K562 (cell line): ENCODE measurements around the gene CLDN11. TPM values are rescaled to one million over a fixed set of nuclear protein-coding genes. Genes with fewer than 3 reads are reported as not detected.

Source experiments
- ATAC-seq: fragments of 200-7000 bp; cut with Tn5 transposase; 3 replicates; pipeline ENCODE4 v1.9.1; 2020; ENCODE audit warnings: moderate library complexity
- BruUV-seq: library from RNA; stranded (reverse); fragments of 400-500 nt; replicated peaks from 2 replicates; lab custom pipeline; 2021; lab: Mats Ljungman, UMichigan
- CTCF ChIA-PET: fragments of 300-600 bp; formaldehyde crosslinking; extraction: SDS; loops from one replicate; lab custom pipeline; 2021; ENCODE audit warnings: low intra/inter-chr PET ratio; lab: Yijun Ruan, JAX
- POLR2A ChIA-PET: fragments of 300-600, 350-650 bp; sonication (Branson Sonifier 250); formaldehyde crosslinking; extraction: SDS; loops from one replicate; lab custom pipeline; 2021; ENCODE audit warnings: antibody characterized with exemption, inconsistent platforms; lab: Yijun Ruan, JAX
- DNase-seq, 4 experiments: peaks; one replicate each; pipeline versions ENCODE4 v3.0.0 to v3.0.0-alpha.2; 2011 to 2018; ENCODE audit warnings: low spot score in 3 of 4, mixed read lengths in 3 of 4; ENCODE audit errors: extremely low read depth in 1 of 4
- FAIRE-seq: peaks from 2 replicates; lab custom pipeline; 2011; peaks lifted over from hg19 to GRCh38; lab: Jason Lieb, UNC
- H2AFZ ChIP-seq: 2 replicates; pipeline ENCODE4 v1.6.0; 2011; ENCODE audit warnings: low read depth, low read length, control low read depth, inconsistent platforms
- H3K27ac ChIP-seq: fragments of 200-600 bp; 3 replicates; pipeline ENCODE4 v1.8.0; 2011; ENCODE audit warnings: low read depth, mild to moderate bottlenecking, control low read depth, inconsistent platforms, low read length, moderate library complexity, mixed read lengths; ENCODE audit errors: extremely low read depth
- H3K27me3 ChIP-seq, 2 experiments: fragments of 300-600 bp in 1 of 2; 2 replicates in 1 of 2; 3 replicates in 1 of 2; pipeline versions ENCODE4 v1.6.0 to v1.8.0; 2011; ENCODE audit warnings: inconsistent platforms in 2 of 2, low read length in 2 of 2, mild to moderate bottlenecking in 1 of 2, mixed read lengths in 1 of 2, moderate library complexity in 1 of 2; ENCODE audit not compliant: control insufficient read depth in 2 of 2, insufficient read depth in 2 of 2
- H3K36me3 ChIP-seq: fragments of 300-600 bp; 3 replicates; pipeline ENCODE4 v1.8.0; 2011; ENCODE audit warnings: mild to moderate bottlenecking, low read length, inconsistent platforms; ENCODE audit not compliant: control insufficient read depth, insufficient read depth
- H3K4me1 ChIP-seq, 2 experiments: fragments of 200-600 bp in 1 of 2; replicated peaks in 1 of 2; 2 replicates in 1 of 2; 3 replicates in 1 of 2; pipeline versions ENCODE4 v1.5.1 to v1.8.0; 2011; ENCODE audit warnings: inconsistent platforms in 2 of 2, low read length in 2 of 2, mild to moderate bottlenecking in 1 of 2, mixed read lengths in 1 of 2, moderate library complexity in 1 of 2; ENCODE audit not compliant: control insufficient read depth in 2 of 2, insufficient read depth in 2 of 2
- H3K4me2 ChIP-seq: 2 replicates; pipeline ENCODE4 v1.6.1; 2011; ENCODE audit warnings: low read length, control low read depth, inconsistent platforms, mixed read lengths; ENCODE audit not compliant: insufficient read depth
- H3K4me3 ChIP-seq: fragments of 200-600 bp; sonication (generic), shearing (Covaris generic); 2 replicates; pipeline ENCODE4 v1.5.1; 2016; ENCODE audit warnings: control low read depth, inconsistent platforms
- H3K79me2 ChIP-seq: fragments of 200-600 bp; 3 replicates; pipeline ENCODE4 v1.8.0; 2011; ENCODE audit warnings: low read length, inconsistent platforms; ENCODE audit not compliant: control insufficient read depth, insufficient read depth
- H3K9ac ChIP-seq, 2 experiments: 2 replicates each; pipeline versions ENCODE4 v1.6.0 to v1.6.1; 2011; ENCODE audit warnings: low read depth in 2 of 2, low read length in 2 of 2, control low read depth in 1 of 2, inconsistent platforms in 1 of 2, mild to moderate bottlenecking in 1 of 2, mixed read lengths in 1 of 2; ENCODE audit not compliant: insufficient read depth in 1 of 2
- H3K9me1 ChIP-seq: one replicate; pipeline ENCODE4 v1.6.0; 2011; ENCODE audit warnings: inconsistent platforms, mild to moderate bottlenecking, low read length, moderate library complexity; ENCODE audit not compliant: control insufficient read depth, insufficient read depth
- H3K9me3 ChIP-seq: replicated peaks from 2 replicates; pipeline ENCODE4 v1.5.1; 2011; ENCODE audit warnings: low read depth, low read length, inconsistent platforms; ENCODE audit not compliant: control insufficient read depth, insufficient read depth
- H4K20me1 ChIP-seq: replicated peaks from 2 replicates; pipeline ENCODE4 v1.6.1; 2011; ENCODE audit warnings: low read length, inconsistent platforms, mixed read lengths; ENCODE audit not compliant: control insufficient read depth, insufficient read depth
- BMI1 ChIP-seq: fragments of 150-350 bp; IDR thresholded peaks from 2 replicates; pipeline ENCODE4 v1.6.1; 2014; ENCODE audit warnings: low read length
- C11orf30 ChIP-seq: fragments of 450-650 bp; IDR thresholded peaks from 2 replicates; pipeline ENCODE4 v1.6.1; 2016; ENCODE audit warnings: low read depth, mild to moderate bottlenecking
- ZBTB33 ChIP-seq: sonication (generic); formaldehyde crosslinking; IDR thresholded peaks from 2 replicates; pipeline ENCODE4 v1.8.1; 2023; ENCODE audit warnings: mild to moderate bottlenecking, missing genetic modification reagents
- ZNF23 ChIP-seq: fragments of 250-450 bp; sonication (Bioruptor Pico); IDR thresholded peaks from 2 replicates; pipeline ENCODE4 v1.4.0; 2020; ENCODE audit warnings: mild to moderate bottlenecking
- ZNF316 ChIP-seq: fragments of 450-650 bp; IDR thresholded peaks from 2 replicates; pipeline ENCODE4 v1.6.1; 2016
- in situ Hi-C: fragments of 300-500 bp; cut with MboI; formaldehyde crosslinking; loops from 4 replicates; pipeline ENCODE4 v1.15.0; 2018; ENCODE audit warnings: inconsistent platforms, mixed read lengths
- intact Hi-C: fragments of 100-400 bp; cut with micrococcal nuclease; formaldehyde crosslinking; loops from 2 replicates; pipeline ENCODE4 v1.14.2; 2022
- polyA plus RNA-seq, 8 experiments: library from polyadenylated mRNA; depleted of rRNA in 4 of 8; stranded (reverse) in 5 of 8; unstranded in 3 of 8; fragments of >200 nt; fragmentation: Nextera tagmentation in 2 of 8; fragmentation: Illumina TruSeq in 1 of 8; extraction: Ambion mirVana in 2 of 8; extraction: Trizol in 1 of 8; gene quantifications; 2 replicates each; pipeline versions ENCODE4 v1.2.1 to v1.2.3, GENCODE V29; 2011 to 2014; ENCODE audit warnings: inconsistent platforms in 1 of 8, missing spikeins in 1 of 8
- total RNA-seq, 7 experiments: library from RNA; depleted of rRNA in 6 of 7; stranded (reverse); fragments of >200 nt in 6 of 7; fragmentation: Illumina TruSeq in 2 of 7; extraction: Trizol in 2 of 7; gene quantifications; 2 replicates each; pipeline versions ENCODE4 v1.2.1 to v1.2.3, GENCODE V29; 2011 to 2021; ENCODE audit warnings: low replicate concordance in 1 of 7

CLDN11 gene
- total and polyA plus RNA-seq, 9 of the 15 experiments (the other 6 are each of a cell fraction or from before 2014, with no cell fraction given): 0.05 to 0.41 (median 0.18) TPM; not detected in 1

- peaks cover 47% of the 10 kb centered on the region; the same call in 2 of the 3 replicates for H3K36me3 ChIP-seq
- no peak for ATAC-seq
- CTCF ChIA-PET: no interaction called here
These were observed 30.7 kb upstream of the CLDN11 start for GRCh38 chr3:170387950-170388349.

More at GRCh38 chr3:170387950-170388349, 30.7 kb upstream of the CLDN11 start:
- no peaks in the 10 kb centered on the region for H3K79me2 ChIP-seq
- in situ Hi-C loops (no loop called here), intact Hi-C loops (no loop called here)
- 0 out of 2 replicates have a peak, but pooled peaks have one; percentile 24 for TF ChIP-seq ZBTB33
- TF ChIP-seq ZNF316: peak; percentile 57
- no peak for TF ChIP-seq ZNF23 (CRISPR knock-in tag)
- TF ChIP-seq C11orf30: peak; percentile 13; the same call in 1 of the 2 replicates
- TF ChIP-seq BMI1: no peak
- no peak overlapping the region for H2AFZ ChIP-seq
- POLR2A ChIA-PET: interaction anchor here (1.5 kb wide), 1 partner anchor 12 kb away, joined by 3 read pairs; no protein-coding TSS in a partner anchor
- H3K9me3 ChIP-seq: peaks cover 1% of the 10 kb centered on the region; the same call in 1 of the 2 replicates
- no peaks in the 10 kb centered on the region for H4K20me1 ChIP-seq
- H3K27ac ChIP-seq: no peak overlapping the region
- no peaks in the 10 kb centered on the region for H3K9me1 ChIP-seq
- no peak overlapping the region for H3K4me2 ChIP-seq
- no peak overlapping the region for H3K4me3 ChIP-seq
- H3K4me1 ChIP-seq: no peaks in the 10 kb centered on the region
- no peak overlapping the region for H3K9ac ChIP-seq
- H3K27me3 ChIP-seq: no peaks in the 10 kb centered on the region
- BruUV-seq: no TSS peak
- FAIRE-seq (no peak), DNase-seq (no peak)
